Measurements from ENCODE around the gene BNIP5.

BNIP5 gene

GRCh38 chr6:36328600-36328999 lies 8.1 kb downstream of the BNIP5 start:
- Histone ChIP-seq H4K20me1 (ENCODE audit: insufficient read depth, low read length, poor library complexity, severe bottlenecking) (no peaks in the 10 kb centered on the region), H3K9me2 (replicated peaks; ENCODE audit: low read depth, low read length) (no peaks in the 10 kb centered on the region), H2AFZ (ENCODE audit: low read length) (no peak overlapping the region), H3F3A (ENCODE audit: low read depth) (no peaks in the 10 kb centered on the region), H3K79me2 (ENCODE audit: insufficient read depth, low read length) (no peaks in the 10 kb centered on the region), H3K9me3 (ENCODE audit: insufficient read depth, low read depth, low read length) (no peaks in the 10 kb centered on the region), H3K36me3 (ENCODE audit: insufficient read depth, low read length) (no peaks in the 10 kb centered on the region), H3K4me1 (ENCODE audit: insufficient read depth, low read length, poor library complexity, severe bottlenecking) (peaks cover 8% of the 10 kb centered on the region), H3K9ac (ENCODE audit: low read depth, low read length, poor library complexity, severe bottlenecking) (no peak overlapping the region), H3K27me3 (ENCODE audit: insufficient read depth, low read length, poor library complexity, severe bottlenecking) (no peaks in the 10 kb centered on the region), H3K4me3 (ENCODE audit: low read length, poor library complexity, severe bottlenecking) (no peak overlapping the region), H3K4me2 (ENCODE audit: low read depth, low read length, poor library complexity, severe bottlenecking) (no peak overlapping the region)
- TF ChIP-seq, protein P1, sequence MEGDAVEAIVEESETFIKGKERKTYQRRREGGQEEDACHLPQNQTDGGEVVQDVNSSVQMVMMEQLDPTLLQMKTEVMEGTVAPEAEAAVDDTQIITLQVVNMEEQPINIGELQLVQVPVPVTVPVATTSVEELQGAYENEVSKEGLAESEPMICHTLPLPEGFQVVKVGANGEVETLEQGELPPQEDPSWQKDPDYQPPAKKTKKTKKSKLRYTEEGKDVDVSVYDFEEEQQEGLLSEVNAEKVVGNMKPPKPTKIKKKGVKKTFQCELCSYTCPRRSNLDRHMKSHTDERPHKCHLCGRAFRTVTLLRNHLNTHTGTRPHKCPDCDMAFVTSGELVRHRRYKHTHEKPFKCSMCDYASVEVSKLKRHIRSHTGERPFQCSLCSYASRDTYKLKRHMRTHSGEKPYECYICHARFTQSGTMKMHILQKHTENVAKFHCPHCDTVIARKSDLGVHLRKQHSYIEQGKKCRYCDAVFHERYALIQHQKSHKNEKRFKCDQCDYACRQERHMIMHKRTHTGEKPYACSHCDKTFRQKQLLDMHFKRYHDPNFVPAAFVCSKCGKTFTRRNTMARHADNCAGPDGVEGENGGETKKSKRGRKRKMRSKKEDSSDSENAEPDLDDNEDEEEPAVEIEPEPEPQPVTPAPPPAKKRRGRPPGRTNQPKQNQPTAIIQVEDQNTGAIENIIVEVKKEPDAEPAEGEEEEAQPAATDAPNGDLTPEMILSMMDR (conservative IDR thresholded peaks at IDR 0.05; ENCODE audit: low read length): no peak
- no peak for TF ChIP-seq EZH2phosphoT487 (IDR thresholded peaks at IDR 0.05; ENCODE audit: borderline replicate concordance)

- H3K36me3 ChIP-seq (ENCODE audit: insufficient read depth, low read length): no peaks in the 10 kb centered on the region
- no peak overlapping the region for H2AFZ ChIP-seq (ENCODE audit: low read length)
- H4K20me1 ChIP-seq (ENCODE audit: insufficient read depth, low read length, poor library complexity, severe bottlenecking): no peaks in the 10 kb centered on the region
- no peaks in the 10 kb centered on the region for H3F3A ChIP-seq (ENCODE audit: low read depth)
- no peak for TF ChIP-seq EZH2phosphoT487 (IDR thresholded peaks at IDR 0.05; ENCODE audit: borderline replicate concordance)
- TF ChIP-seq, protein P1 (conservative IDR thresholded peaks at IDR 0.05; ENCODE audit: low read length): no peak
- no peaks in the 10 kb centered on the region for H3K9me2 ChIP-seq (replicated peaks; ENCODE audit: low read depth, low read length)
- H3K4me2 ChIP-seq (ENCODE audit: low read depth, low read length, poor library complexity, severe bottlenecking): no peak overlapping the region
- H3K4me1 ChIP-seq (ENCODE audit: insufficient read depth, low read length, poor library complexity, severe bottlenecking): peaks cover 8% of the 10 kb centered on the region
- H3K9me3 ChIP-seq (ENCODE audit: insufficient read depth, low read depth, low read length): no peaks in the 10 kb centered on the region
- H3K79me2 ChIP-seq (ENCODE audit: insufficient read depth, low read length): no peaks in the 10 kb centered on the region
- H3K27me3 ChIP-seq (ENCODE audit: insufficient read depth, low read length, poor library complexity, severe bottlenecking): no peaks in the 10 kb centered on the region
- H3K9ac ChIP-seq (ENCODE audit: low read depth, low read length, poor library complexity, severe bottlenecking): no peak overlapping the region
- no peak overlapping the region for H3K4me3 ChIP-seq (ENCODE audit: low read length, poor library complexity, severe bottlenecking)
Measured at GRCh38 chr6:36327919-36328236, 8.8 kb downstream of the BNIP5 start.

GRCh38 chr6:36327226-36327918 lies 9.3 kb downstream of the BNIP5 start:
- Histone ChIP-seq H3K36me3 (ENCODE audit: insufficient read depth, low read length) (no peaks in the 10 kb centered on the region), H3K9me3 (ENCODE audit: insufficient read depth, low read depth, low read length) (no peaks in the 10 kb centered on the region), H3K27me3 (ENCODE audit: insufficient read depth, low read length, poor library complexity, severe bottlenecking) (no peaks in the 10 kb centered on the region), H3K9ac (ENCODE audit: low read depth, low read length, poor library complexity, severe bottlenecking) (no peak overlapping the region), H3F3A (ENCODE audit: low read depth) (no peaks in the 10 kb centered on the region), H4K20me1 (ENCODE audit: insufficient read depth, low read length, poor library complexity, severe bottlenecking) (no peaks in the 10 kb centered on the region), H3K9me2 (replicated peaks; ENCODE audit: low read depth, low read length) (no peaks in the 10 kb centered on the region), H3K4me2 (ENCODE audit: low read depth, low read length, poor library complexity, severe bottlenecking) (no peak overlapping the region), H3K4me3 (ENCODE audit: low read length, poor library complexity, severe bottlenecking) (no peak overlapping the region), H3K4me1 (ENCODE audit: insufficient read depth, low read length, poor library complexity, severe bottlenecking) (peaks cover 7% of the 10 kb centered on the region), H2AFZ (ENCODE audit: low read length) (no peak overlapping the region), H3K79me2 (ENCODE audit: insufficient read depth, low read length) (no peaks in the 10 kb centered on the region)
- no peak for TF ChIP-seq EZH2phosphoT487 (IDR thresholded peaks at IDR 0.05; ENCODE audit: borderline replicate concordance)
- TF ChIP-seq, protein P1 (conservative IDR thresholded peaks at IDR 0.05; ENCODE audit: low read length): no peak
